HPDE6-E6E7 (cell line): ENCODE results near the gene CDIP1.

ENCODE experiments used
- DNase-seq: peaks from one replicate; pipeline ENCODE4 v3.0.0; 2011; ENCODE audit warnings: missing footprints; ENCODE audit errors: extremely low spot score

Gene CDIP1

GRCh38 chr16:4539716-4540284 lies 1.2 kb upstream of the CDIP1 start:
- no peak for DNase-seq

GRCh38 chr16:4537376-4538343 lies 913 bp downstream of the CDIP1 start:
- DNase-seq, result peak; percentile 26

- no peak for DNase-seq
Measured at GRCh38 chr16:4536391-4537106, 2.0 kb downstream of the CDIP1 start.

GRCh38 chr16:4535627-4536108 lies 2.9 kb downstream of the CDIP1 start:
- DNase-seq, result no peak

GRCh38 chr16:4534151-4534790 lies 4.3 kb downstream of the CDIP1 start:
- DNase-seq, result no peak

- DNase-seq, result no peak
Measured at GRCh38 chr16:4533490-4533889, 5.1 kb downstream of the CDIP1 start.

- no peak for DNase-seq
Measured at GRCh38 chr16:4532238-4532637, 6.3 kb downstream of the CDIP1 start.

GRCh38 chr16:4531811-4532210 lies 6.8 kb downstream of the CDIP1 start:
- DNase-seq, result no peak

- DNase-seq, result peak; percentile 37
Measured at GRCh38 chr16:4529085-4530060, 9.2 kb downstream of the CDIP1 start.

GRCh38 chr16:4525634-4526277 lies 12.8 kb downstream of the CDIP1 start:
- no peak for DNase-seq

GRCh38 chr16:4525069-4525468 lies 13.5 kb downstream of the CDIP1 start:
- no peak for DNase-seq

- DNase-seq, result no peak
Measured at GRCh38 chr16:4524571-4524970, 14.0 kb downstream of the CDIP1 start.

GRCh38 chr16:4523686-4524085 lies 14.9 kb downstream of the CDIP1 start:
- DNase-seq, result no peak

GRCh38 chr16:4522051-4522581 lies 16.5 kb downstream of the CDIP1 start:
- DNase-seq, result no peak

GRCh38 chr16:4520913-4521312 lies 17.7 kb downstream of the CDIP1 start:
- DNase-seq, result no peak

GRCh38 chr16:4519274-4520058 lies 19.1 kb downstream of the CDIP1 start:
- DNase-seq, result no peak

- no peak for DNase-seq
Measured at GRCh38 chr16:4517812-4518680, 20.5 kb downstream of the CDIP1 start.

- DNase-seq, result no peak
Measured at GRCh38 chr16:4515611-4516233, 22.9 kb downstream of the CDIP1 start.
